Activated gamma-delta T cell treated with anti-CD3 and anti-CD28 coated beads, Interleukin-2, amount 50 U/mL, for 16 hours (primary cell): Measurements from ENCODE around the gene ATP2B1.

Experiments used
- DNase-seq: peaks from one replicate; pipeline ENCODE4 v3.0.0-alpha.2; 2020; ENCODE audit warnings: low read depth

ATP2B1 gene

GRCh38 chr12:89539426-89540223 lies 169.0 kb downstream of the ATP2B1 start:
- no peak for DNase-seq

- no peak for DNase-seq
Measured at GRCh38 chr12:89538897-89539296, 169.7 kb downstream of the ATP2B1 start.
